LNCaP clone FGC (cell line): ENCODE data around the gene GOLGB1.
"Not testable (repeated sequence)": the region's sequence is repeated elsewhere in the genome, so short reads cannot be mapped to it uniquely, and the experiment has no call there.

Experiments
- DNase-seq: peaks from one replicate; pipeline ENCODE4 v3.0.0-alpha.2; 2011; ENCODE audit warnings: low read depth
- H3K4me3 ChIP-seq: 2 replicates; pipeline ENCODE4 v1.5.1; 2011; ENCODE audit warnings: mild to moderate bottlenecking, low read depth, low read length, control low read depth
- TF ChIP-seq, protein P1 (sequence below): IDR thresholded peaks from 2 replicates; pipeline ENCODE4 v1.5.1; 2012; ENCODE audit warnings: mild to moderate bottlenecking; ENCODE audit not compliant: control insufficient read depth, insufficient read depth; ENCODE audit errors: extremely low read depth

Gene GOLGB1

DNA sequence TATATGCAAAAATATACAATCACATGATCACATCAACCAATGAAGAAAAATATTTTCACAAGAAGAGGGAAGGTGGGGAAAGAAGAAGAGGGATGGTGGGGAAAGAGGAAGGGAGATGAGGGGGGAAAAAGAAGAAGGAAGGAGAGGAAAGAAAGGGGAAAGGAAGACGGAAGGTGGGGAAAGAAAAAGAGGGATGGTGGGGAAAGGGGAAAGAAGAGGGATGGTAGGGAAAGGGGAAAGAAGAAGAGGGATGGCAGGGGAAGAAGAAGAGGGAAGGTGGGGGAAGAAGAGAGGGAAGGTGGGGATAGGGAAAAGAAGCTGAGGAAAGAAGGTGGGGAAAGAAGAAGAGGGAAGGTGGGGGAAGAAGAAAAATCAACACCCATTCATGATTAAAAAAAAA is 3.2 kb upstream of the GOLGB1 start:
- DNase-seq: no peak
- TF ChIP-seq, protein P1, sequence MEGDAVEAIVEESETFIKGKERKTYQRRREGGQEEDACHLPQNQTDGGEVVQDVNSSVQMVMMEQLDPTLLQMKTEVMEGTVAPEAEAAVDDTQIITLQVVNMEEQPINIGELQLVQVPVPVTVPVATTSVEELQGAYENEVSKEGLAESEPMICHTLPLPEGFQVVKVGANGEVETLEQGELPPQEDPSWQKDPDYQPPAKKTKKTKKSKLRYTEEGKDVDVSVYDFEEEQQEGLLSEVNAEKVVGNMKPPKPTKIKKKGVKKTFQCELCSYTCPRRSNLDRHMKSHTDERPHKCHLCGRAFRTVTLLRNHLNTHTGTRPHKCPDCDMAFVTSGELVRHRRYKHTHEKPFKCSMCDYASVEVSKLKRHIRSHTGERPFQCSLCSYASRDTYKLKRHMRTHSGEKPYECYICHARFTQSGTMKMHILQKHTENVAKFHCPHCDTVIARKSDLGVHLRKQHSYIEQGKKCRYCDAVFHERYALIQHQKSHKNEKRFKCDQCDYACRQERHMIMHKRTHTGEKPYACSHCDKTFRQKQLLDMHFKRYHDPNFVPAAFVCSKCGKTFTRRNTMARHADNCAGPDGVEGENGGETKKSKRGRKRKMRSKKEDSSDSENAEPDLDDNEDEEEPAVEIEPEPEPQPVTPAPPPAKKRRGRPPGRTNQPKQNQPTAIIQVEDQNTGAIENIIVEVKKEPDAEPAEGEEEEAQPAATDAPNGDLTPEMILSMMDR: no peak
- H3K4me3 ChIP-seq: no peak overlapping the region

DNA sequence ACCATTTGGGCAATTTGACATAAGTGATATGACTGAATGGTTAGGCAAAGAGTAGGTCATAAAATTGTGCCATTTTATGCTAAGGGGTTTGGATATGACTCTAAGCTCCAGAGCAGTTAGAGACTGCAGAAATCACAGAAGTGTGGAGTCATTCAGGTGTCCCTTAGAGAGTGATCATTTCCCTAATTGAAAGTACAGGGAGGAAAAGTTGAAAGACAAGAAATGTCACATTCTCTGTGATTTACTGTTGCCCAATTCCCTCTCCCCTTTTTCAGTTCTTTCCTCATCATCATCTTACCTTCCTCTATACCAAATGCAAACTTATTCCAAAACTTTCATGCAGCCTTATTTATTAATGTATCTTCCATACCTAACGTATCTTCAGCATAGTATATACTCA is 2.7 kb upstream of the GOLGB1 start:
- no peak for DNase-seq
- no peak overlapping the region for H3K4me3 ChIP-seq
- TF ChIP-seq, protein P1: no peak

DNA sequence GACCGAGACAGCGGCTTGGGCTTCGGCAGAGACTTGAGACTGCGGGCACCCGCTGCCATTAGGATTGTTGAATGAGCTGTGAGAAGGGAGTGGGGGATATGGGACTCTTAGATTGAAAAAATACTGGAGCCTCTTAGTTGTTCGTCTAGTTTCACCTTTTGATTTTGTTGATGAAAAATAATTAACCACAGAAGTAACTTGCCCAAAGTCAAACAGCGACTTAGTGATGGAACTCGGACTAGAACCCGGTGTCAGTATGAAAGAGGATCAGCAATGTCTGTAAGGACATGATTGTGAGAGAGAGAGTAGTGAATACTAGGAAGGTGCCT is 510 bp upstream of the GOLGB1 start:
- peak overlapping the region; percentile 86 for H3K4me3 ChIP-seq
- no peak for DNase-seq
- TF ChIP-seq, protein P1: no peak

DNA sequence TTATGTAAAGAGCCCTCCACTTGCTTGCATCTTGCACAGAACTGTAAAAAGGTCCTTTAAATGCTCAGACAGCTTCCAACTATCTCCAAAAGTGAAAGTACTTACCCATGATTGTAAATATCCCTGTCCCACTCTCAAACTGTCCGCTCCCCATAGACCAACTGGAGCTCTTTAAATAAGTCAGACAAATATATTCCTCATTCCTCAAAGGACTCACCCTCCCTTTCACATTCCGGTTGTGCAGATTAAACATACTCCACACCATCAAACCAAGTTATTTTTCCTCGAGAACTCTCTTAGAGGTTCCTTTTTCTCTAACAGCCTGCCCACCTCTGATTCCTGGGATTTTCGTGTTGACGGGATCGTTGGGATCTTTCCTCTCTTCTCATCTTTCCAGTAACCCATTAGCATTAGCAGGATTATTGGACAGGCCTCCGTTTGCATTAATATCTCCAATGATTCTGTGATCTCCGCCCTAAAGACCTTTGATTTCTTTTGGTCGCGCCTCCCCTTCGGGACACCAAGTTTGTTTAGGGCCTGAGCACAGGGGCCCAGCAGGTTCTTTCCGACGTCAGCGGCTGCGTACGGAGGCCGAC is 763 bp downstream of the GOLGB1 start:
- H3K4me3 ChIP-seq: peak overlapping the region; percentile 86
- peak; percentile 65 for DNase-seq
- TF ChIP-seq, protein P1: no peak

DNA sequence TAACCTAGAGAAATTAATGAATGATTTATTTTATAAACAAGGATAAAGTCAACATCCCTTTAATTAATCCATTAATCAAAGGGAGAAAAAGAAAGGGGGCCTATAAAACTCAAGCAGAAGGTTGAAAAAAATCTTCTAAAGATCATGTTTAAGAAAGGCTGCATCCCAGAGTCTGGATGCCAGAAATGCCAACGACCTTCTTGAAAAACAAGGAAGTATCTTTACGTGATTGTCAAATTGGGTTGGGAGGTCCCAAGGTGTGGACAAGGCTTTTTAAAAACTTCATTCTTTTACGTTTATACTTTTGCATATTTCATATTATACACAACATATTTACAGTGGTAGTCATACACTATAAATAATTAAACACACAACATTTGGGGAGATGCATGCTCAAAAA is 1.6 kb downstream of the GOLGB1 start:
- DNase-seq: no peak
- TF ChIP-seq, protein P1: no peak
- peak overlapping the region; percentile 86 for H3K4me3 ChIP-seq

DNA sequence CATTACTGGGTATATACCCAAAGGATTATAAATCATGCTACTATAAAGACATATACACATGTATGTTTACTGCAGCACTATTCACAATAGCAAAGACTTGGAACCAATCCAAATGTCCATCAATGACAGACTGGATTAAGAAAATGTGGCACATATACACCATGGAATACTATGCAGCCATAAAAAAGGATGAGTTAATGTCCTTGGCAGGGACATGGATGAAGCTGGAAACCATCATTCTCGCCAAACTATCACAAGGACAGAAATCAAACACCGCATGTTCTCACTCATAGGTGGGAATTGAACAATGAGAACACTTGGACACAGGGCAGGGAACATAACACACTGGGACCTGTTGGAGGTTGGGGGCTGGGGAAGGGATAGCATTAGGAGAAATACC is 6.4 kb downstream of the GOLGB1 start:
- not testable (repeated sequence) for DNase-seq, H3K4me3 ChIP-seq

DNA sequence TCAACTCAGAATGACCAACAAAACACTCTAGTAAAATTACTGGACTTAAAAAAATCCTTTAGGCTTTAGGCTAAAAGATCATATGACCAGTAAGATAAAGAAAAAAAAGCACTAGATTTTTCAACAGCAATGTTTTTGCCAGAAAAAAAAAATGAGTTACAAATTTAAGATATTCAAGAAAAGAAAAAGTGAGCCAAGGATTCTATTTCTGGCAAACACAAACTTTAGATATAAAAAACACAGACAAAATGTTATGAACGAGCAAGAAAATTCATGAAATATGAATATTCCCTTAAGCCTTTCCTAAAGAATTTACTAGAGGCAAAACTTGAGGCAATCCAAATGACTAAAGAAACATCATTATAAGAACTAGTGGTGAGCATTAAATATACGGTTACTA is 8.6 kb downstream of the GOLGB1 start:
- no peak overlapping the region for H3K4me3 ChIP-seq
- TF ChIP-seq, protein P1: no peak
- DNase-seq: no peak
